B cell (primary cell): ENCODE data around the gene SH3YL1.

Experiments used
- CTCF ChIP-seq: fragments of 200-600 bp; IDR thresholded peaks from one replicate; pipeline ENCODE4 v1.8.0; 2022; ENCODE audit warnings: antibody characterized with exemption, mild to moderate bottlenecking
- EZH2 ChIP-seq: IDR thresholded peaks from 2 replicates; pipeline ENCODE4 v1.6.1; 2012; ENCODE audit warnings: borderline replicate concordance, low read depth, mild to moderate bottlenecking, moderate library complexity, low read length; ENCODE audit not compliant: insufficient read depth, poor library complexity, severe bottlenecking

- no peak for TF ChIP-seq CTCF
- no peak for TF ChIP-seq EZH2
Observed at GRCh38 chr2:264493-265468, 949 bp upstream of the SH3YL1 start, which contains the start of gene ACP1.
